GM18520 (cell line): ENCODE results near the gene ALOX15B.
"Not testable (repeated sequence)": the region's sequence is repeated elsewhere in the genome, so short reads cannot be mapped to it uniquely, and the experiment has no call there.

Experiments
- ATAC-seq: cut with Tn5 transposase; IDR thresholded peaks from one replicate; pipeline ENCODE4 v1.9.1; 2021; ENCODE audit not compliant: unreplicated experiment

Gene ALOX15B

GRCh38 chr17:8061851-8062250 lies 23.0 kb downstream of the ALOX15B start:
- ATAC-seq, result not testable (repeated sequence)

DNA sequence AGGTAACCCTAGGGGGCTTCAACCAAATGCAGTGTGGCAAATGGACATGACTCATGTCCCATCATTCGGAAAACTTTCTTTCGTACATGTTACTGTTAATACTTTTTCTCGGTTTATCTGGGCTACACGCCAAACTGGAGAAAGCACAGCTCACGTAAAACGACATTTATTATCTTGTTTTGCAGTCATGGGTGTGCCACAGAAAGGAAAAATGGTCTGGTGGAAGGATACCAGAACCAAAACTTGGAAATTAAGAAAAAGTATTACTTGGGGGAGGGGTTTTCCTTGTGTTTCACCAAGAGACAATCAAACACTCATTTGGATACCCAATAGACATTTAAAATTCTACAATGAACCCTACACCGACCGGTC lies 23.6 kb downstream of the ALOX15B start:
- no peak for ATAC-seq

GRCh38 chr17:8062807-8063483 lies 24.1 kb downstream of the ALOX15B start:
- no peak for ATAC-seq

GRCh38 chr17:8063761-8064534 lies 25.1 kb downstream of the ALOX15B start:
- ATAC-seq, result no peak

GRCh38 chr17:8064561-8065019 lies 25.7 kb downstream of the ALOX15B start:
- ATAC-seq, result no peak

DNA sequence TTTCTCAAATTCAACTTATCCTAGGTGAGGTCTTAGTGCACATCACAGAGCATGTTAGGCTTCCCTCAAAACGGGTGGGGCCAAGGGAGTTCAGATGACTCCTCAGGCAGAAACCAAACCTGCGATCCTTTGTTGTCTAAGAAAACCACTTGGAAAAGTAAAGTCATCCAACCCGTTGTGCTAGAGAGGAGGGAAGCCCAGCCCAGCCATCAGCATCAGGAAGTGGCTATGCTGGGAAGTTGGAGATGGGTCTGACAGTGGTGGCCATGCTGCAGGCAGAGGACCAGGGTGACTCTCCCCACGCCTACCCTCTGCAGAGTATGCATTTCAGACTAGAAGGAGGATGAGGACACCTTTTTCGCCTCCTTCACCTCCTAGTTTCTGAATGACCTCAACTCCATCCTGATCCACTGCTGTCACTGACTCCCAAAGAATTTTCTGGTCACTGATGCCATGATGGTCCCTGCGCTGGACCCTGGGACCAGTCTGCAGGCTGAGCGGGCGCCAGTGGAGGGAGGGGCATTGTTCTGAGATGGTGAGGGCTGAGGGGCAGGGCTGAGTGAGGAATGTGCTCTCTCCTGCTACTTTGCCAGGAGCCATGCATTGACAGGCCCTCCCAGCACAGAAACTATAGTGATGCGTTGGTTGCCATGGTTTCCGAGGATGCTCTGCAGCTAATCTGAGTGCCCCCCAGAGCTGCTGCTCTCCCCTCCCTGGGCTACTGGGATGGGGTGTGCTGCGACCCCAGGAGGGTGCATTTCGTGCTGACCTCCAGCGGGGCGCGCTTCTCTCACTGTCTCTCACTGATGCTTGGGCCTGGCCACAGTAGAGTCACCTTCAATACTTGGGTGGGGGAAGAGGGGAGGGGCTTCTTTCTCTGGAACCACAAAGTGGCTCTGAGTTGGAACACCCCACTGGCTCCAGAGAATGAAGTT lies 28.2 kb downstream of the ALOX15B start:
- ATAC-seq, result no peak

GRCh38 chr17:8067806-8068205 lies 28.9 kb downstream of the ALOX15B start:
- ATAC-seq, result no peak

DNA sequence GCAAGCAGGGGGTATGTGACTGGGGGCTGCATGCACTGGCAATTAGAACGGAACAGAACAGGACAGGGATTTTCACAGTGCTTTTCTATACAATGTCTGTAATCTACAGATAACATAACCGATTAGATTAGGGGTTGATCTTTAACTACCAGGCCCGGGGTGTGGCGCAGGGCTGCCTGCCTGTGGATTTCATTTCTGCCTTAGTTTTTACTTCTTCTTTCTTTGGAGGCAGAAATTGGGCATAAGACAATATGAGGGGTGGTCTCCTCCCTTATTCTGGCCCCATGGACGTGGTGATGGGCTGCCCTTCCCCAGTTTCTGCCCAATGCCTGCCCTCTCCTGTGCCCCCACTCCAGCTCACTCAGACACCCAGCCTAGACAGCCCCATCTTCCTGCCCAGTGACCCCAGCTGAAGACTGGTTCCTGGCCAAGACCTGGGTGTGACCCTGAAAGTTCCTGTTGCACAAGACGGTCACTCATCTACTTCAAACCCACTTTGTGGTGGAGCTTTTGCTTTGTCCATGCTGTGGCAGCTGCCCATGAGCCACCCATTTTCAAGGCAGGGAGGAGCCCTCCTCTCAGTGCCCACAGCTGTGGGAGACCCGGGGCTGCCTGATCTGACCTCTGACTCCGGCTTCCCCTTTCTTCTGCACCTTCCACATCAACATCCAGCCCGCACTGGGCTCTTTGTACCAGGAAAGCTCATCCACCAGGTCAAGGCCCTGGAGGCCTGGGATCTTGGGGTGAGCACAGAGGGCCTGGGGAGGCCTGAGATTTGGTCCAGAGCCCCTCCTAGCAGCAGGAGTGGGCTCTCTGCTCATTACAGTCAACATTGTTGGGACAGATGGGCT lies 30.1 kb downstream of the ALOX15B start:
- no peak for ATAC-seq

- no peak for ATAC-seq
Measured at GRCh38 chr17:8069587-8069860, 30.7 kb downstream of the ALOX15B start.

DNA sequence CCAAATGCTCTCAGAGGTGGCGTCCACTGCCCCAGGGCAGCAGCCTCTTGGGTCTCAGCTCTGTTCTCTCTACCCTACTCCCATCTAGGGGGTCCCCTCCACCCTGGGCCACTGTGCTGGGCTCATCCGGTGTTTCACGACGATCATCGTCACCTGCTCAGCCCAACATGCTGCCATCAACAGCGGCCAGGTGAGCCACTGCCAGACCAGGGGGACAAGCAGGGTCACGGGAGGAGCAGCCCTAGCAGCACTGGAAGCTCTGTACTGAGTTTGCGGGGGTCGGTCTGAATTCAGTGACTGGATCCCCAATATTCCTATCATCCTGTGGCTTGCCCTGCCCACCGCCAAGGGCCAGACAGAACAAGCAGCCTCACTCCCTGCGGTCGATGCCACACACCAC lies 32.6 kb downstream of the ALOX15B start:
- ATAC-seq, result no peak

GRCh38 chr17:8072341-8072728 lies 33.5 kb downstream of the ALOX15B start:
- ATAC-seq, result no peak

- no peak for ATAC-seq
Measured at GRCh38 chr17:8072729-8073461, 34.0 kb downstream of the ALOX15B start.

DNA sequence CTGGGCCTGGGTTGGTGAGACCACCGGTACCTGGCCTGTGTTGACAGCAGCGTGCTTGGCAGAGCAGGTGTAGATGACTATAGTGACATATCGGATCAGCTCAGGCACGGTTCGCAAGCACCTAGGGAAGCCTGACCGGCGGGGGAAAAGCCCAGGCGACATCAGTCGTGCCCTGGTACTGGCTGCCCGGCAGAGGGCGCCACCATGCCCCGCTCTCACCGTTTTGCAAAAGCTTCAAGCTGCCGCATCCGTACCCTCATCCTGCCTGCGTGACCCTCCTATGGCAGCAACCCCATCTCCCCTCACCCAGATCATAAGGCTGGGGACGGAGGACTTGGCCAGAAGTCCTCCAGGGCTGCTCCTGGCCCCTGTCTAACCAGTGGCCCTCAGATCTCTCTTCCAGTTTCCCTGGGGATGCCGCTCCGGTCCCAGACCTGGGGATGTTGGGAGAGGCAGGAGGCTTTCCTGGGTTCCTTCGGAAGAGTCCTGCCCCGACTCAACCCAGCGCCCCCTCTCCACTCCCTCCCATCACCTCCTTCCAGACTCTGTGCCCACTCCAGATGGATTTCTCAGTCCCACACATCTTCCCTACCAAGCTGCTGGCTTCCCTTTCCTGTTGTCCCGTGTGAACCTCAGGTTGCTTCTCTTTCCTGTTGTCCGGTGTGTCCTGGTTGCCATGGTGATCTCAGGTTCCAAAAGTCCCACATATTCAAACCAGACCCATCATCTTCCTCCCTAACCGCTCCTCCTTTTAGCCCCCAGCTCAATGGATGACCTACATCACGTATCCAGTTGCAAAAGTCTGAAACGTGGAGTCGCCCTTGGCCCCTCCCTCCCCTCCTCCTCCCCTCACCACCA lies 35.0 kb downstream of the ALOX15B start:
- ATAC-seq, result no peak

- ATAC-seq, result no peak
Measured at GRCh38 chr17:8074554-8074953, 35.7 kb downstream of the ALOX15B start.

- ATAC-seq, result no peak
Measured at GRCh38 chr17:8075081-8075480, 36.2 kb downstream of the ALOX15B start.

- ATAC-seq, result no peak
Measured at GRCh38 chr17:8075574-8076342, 36.9 kb downstream of the ALOX15B start.

GRCh38 chr17:8076502-8077266 lies 37.8 kb downstream of the ALOX15B start:
- ATAC-seq, result no peak

DNA sequence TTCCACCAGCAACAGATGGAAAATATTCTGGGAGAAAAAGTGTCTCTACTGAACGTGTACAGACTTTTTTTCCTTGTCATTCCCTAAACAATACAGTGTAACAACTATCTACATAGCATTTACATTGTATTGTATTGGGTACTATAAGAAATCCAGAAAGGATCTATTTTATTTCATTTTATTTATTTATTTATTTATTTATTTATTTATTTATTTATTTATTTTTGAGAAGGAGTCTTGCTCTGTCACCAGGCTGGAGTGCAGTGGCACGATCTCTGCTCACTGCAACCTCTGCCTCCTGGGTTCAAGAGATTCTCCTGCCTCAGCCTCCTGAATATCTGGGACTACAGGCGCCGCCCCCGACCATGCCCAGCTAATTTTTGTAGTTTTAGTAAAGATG lies 39.1 kb downstream of the ALOX15B start:
- not testable (repeated sequence) for ATAC-seq
